HG03520 (cell line): Measurements from ENCODE around the gene TBX2.

Source experiments
- ATAC-seq: cut with Tn5 transposase; IDR thresholded peaks from one replicate; pipeline ENCODE4 v1.9.1; 2021; ENCODE audit warnings: mild to moderate bottlenecking, moderate library complexity; ENCODE audit not compliant: unreplicated experiment

Gene TBX2

GRCh38 chr17:61387011-61387410 lies 12.6 kb upstream of the TBX2 start:
- ATAC-seq, result no peak

GRCh38 chr17:61387511-61388305 lies 11.9 kb upstream of the TBX2 start:
- no peak for ATAC-seq

DNA sequence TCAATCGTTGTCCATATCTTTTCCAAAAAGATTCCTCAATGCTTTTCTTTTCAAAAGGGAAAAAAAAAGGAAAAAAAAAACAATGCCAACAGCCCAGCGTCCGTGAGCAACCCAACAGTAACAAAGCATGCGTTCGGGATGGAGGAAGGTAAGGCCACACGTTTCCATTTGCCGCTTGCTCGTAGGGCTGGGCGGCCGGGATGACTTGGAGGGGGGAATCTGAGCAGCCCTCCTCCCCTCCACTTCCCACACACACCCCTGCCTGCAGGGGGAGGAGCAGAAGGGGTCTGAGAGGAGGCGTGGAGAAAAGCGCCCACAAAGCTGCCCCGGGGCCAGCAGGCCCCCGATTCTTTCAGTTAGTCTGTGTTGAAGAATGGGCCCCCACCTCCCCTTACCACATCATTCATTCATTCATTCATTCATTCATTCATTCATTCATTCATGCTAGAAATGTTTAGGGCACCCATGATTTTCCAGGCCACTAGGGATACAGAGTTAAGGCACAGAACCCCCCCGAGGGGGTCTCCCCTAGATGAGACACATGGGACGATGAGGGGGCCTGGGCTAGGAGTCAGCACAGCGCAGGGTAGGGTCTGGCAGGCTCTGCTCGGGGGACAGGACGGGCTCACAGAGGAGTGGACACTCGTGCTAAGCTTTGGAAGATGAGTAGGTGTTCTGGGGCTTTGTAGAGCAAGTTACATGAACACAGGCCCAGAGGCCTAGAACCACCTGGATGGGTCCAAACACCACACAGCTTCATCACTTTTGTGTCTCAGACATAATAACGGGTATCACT lies 10.9 kb upstream of the TBX2 start:
- no peak for ATAC-seq

GRCh38 chr17:61389670-61390478 lies 9.8 kb upstream of the TBX2 start:
- ATAC-seq, result no peak

- no peak for ATAC-seq
These were observed 9.2 kb upstream of the TBX2 start for GRCh38 chr17:61390479-61390791.

DNA sequence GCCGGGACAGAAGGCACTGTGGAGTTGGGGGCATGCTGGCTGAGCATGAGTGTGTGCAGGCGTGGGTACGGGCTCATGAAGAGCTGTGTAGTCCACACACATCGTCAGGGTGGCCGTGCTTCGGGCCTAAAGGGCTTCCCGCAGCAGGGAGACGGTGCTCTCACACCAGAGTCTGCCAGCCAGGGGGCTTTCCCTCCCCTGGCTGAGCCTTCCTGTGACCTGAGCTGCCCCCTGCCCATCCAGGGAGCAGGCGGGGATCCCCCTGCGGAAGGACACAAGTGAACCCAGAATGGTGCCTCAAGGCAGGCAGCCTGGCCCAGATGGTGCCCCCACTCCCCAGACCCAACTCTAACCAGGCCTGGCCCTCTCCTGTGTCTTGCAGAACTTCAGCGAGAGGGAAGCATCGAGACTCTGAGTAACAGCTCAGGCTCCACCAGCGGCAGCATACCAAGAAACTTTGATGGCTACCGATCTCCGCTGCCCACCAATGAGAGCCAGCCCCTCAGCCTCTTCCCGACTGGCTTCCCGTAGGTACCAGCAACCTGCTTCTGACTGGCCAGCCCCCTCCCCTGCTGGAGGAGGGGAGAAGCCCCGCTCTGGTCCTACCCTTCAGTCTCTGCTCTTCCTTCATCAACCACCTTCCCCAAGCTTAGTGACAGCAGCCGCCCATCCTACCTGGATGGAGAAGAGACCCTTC lies 7.9 kb upstream of the TBX2 start:
- ATAC-seq, result no peak

- ATAC-seq, result no peak
These were observed 7.0 kb upstream of the TBX2 start for GRCh38 chr17:61392679-61393078.

DNA sequence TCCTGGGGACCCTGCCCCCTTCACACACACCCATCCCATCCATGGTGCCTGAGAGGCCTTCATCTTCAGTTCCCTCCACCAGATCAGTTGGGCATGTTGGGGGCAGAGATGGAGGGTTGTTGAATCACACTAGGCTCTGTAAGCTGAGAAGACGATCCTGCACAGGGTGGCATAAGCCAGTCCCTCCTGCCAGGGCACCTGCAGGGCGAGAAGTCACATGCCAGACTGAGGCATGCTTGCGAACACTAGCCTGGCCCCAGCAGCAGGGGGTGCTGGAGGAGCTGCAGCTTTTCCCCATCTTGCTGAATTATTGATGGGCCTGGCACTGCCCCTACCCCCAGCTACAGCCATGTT lies 6.1 kb upstream of the TBX2 start:
- ATAC-seq, result no peak

DNA sequence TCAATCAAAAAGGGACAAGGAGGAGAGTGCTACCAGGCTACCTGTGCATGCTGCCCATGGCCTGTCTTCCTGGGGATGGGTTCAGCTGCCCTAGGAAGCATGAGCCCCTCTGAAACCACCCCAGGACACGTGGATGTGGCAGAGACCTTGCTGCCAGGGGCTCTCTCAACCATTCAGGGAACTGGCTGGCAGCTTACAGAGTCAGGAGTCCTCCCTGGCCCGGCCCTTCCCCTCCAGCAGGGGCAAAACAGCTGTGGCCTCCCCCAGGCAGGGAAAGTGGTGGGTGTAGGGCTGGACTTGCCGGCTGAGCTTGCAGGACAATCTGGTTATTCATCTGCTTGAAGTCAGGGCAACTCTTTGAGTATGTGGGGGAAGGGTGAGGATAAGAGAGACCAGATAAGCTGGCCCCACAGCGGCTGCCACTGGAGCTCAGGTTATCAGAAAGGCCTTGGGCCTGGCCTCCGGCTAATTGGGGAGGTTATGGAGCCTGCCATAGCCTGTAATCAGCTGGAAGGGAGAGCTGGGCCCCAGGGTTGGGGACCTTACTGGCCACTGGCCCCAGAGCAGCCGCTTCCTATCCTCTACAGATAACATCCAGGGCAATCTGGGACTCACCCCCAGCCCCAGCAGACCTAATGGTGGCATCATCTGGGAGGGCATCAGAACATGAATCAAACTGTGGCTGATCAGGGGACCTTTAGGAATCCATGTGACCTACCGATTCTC lies 5.6 kb upstream of the TBX2 start:
- ATAC-seq, result no peak

- ATAC-seq, result no peak
These were observed 4.8 kb upstream of the TBX2 start for GRCh38 chr17:61394630-61395408.

DNA sequence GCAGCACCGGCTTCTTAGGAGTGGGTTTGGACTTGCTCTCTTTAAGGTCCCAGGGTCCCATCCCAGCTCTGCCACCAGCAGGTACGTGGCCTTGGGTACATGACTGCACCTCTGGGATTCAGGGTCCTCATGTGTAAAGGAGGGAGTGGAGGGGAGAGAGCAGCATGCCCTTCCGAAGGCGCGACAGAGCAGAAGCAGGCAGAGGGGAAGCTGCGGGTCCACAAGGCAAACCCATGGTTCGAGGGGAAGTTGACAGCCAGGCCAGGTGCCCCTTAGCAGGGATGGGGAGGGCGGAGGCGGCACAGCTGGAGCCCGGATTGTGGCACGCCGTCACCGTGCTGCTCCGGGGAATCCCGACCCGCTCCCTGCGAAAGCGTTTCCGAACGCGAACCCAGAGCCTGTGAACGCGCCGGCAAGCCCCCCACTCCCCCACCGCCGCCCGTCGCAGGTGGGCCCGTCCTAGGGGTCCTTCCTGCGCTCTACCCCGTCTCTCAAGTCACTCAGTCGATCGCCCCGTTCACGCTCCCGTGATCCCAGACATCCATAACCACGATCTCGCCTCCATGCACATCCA lies 4.1 kb upstream of the TBX2 start:
- ATAC-seq, result no peak

GRCh38 chr17:61395983-61396585 lies 3.6 kb upstream of the TBX2 start:
- ATAC-seq, result no peak

GRCh38 chr17:61396586-61397085 lies 3.0 kb upstream of the TBX2 start:
- ATAC-seq, result no peak

DNA sequence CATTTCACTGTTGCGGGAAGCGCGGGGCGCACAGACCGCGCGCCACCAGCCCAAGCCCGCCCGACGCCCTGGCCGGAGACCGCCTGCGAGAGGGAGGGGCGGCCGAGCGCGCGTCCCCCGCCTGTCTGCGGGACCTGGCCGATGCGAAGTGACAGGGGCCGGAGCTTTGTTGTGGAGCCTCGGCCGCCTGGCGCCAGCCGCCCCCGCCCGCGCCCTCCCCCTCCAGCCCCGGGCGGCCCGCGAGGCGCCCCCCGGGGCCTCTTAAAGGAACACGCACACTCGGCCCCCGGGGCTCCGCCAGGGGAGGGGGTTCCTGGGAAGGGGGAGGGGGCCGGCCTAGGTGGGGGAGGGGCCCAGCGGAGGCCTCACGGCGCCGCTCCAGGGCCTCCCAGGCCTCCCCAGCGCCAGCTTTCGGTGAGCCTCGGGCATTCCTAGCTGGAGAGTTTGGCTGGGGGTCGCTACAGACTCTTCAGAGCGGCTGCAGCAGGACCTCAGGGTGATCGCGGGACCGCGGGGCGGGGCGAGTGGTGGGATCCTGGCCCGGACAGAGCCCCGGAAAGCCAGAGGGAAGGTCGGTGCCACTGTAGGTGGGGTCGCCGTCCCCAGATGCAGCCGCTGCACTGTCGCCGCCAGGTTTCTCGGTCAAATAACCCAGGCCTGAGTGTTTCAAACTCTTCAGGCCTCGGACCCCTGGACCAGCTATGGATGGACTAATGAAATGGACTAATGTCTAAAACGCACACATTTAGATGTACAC lies 2.4 kb upstream of the TBX2 start:
- no peak for ATAC-seq

- no peak for ATAC-seq
These were observed 917 bp upstream of the TBX2 start for GRCh38 chr17:61398721-61399130.

DNA sequence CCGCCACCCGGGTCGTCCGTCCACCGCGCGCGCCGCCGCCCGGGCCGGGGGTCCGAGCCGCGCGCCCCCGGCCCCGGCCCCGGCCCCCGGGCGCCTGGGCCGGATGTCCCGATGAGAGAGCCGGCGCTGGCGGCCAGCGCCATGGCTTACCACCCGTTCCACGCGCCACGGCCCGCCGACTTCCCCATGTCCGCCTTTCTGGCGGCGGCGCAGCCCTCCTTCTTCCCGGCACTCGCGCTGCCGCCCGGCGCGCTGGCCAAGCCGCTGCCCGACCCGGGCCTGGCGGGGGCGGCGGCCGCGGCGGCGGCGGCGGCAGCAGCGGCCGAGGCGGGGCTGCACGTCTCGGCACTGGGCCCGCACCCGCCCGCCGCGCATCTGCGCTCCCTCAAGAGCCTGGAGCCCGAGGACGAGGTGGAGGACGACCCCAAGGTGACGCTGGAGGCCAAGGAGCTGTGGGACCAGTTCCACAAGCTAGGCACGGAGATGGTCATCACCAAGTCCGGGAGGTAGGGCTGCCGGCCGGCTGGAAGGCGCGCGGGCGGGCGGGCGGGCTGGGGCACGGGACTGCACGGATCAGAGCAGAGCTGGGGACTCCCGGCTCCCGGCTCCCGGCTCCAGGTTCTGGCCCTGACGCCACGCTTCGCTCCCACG lies 548 bp downstream of the TBX2 start:
- no peak for ATAC-seq

DNA sequence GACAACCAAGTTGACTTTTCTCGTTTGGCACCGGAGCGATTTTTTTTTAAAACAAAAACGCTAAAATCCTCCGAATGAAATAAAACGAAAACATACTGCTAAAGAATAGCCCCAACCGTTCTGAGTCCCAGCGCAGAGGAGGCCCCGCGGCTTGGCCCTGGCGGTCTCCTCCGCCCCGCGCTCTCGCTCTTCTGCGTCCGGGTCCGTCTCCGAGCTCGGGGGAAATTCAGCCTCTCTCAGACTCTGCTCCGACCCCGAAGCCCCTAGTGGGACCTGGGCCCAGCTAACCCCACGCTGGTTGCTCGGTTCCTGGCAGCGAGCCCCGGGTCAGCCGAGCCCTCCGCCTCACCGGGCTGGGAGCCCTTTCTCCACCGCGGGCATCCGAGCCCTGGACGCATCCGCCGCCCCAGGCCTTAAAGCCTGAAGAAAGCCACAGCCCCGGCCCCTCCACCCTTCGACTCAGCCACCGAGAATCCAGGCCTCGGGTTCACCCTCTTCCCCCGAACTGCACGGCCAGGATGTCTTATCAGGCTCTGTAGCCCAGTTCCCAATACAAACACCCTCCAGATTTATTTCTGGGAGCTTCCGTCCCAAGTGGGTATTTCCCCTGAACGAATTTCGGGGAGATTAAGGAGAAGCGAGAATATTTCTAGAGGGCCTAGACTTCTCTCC lies 1.2 kb downstream of the TBX2 start:
- no peak for ATAC-seq
